Esophagus squamous epithelium (tissue), 4 donors: Measurements from ENCODE around the gene ZNF432.
"Not testable (repeated sequence)": the region's sequence is repeated elsewhere in the genome, so short reads cannot be mapped to it uniquely, and the experiment has no call there.

Source experiments
- POLR2A ChIP-seq, 4 donors: fragments of 450-650 bp; IDR thresholded peaks; one replicate each; pipeline ENCODE4 v1.6.1; 2017; ENCODE audit warnings: antibody characterized with exemption in 4 of 4, mild to moderate bottlenecking in 4 of 4, moderate library complexity in 3 of 4
- TF ChIP-seq, protein P1 (sequence below), 6 experiments: fragments of 450-650 bp in 4 of 6; fragments of 200-600 bp in 2 of 6; sonication (generic) in 2 of 6; IDR thresholded peaks; one replicate each; pipeline ENCODE4 v1.5.1; 2016 to 2019; ENCODE audit warnings: antibody characterized with exemption in 6 of 6, mild to moderate bottlenecking in 4 of 6, moderate library complexity in 4 of 6

DNA sequence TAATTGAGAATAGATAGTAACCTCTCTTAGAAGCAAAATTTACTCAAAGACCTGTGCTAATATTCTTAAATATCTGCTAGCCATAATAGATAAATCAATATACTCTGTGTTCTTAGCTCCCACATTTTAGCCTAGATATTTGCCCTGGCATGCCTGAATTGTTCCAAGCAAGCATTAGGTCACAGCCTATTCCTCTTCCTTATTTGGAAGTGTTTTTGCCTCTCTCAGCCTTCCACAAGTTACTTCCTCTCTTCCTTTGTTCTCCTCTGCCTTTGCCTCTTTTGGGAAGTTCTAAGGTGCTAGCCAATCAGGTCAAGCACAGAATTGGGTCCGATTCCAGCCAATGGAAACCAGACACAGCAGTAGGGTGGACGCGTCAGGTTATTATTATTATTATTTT is 47.8 kb upstream of the ZNF432 start:
- not testable (repeated sequence) for TF ChIP-seq POLR2A (IDR thresholded peaks at IDR 0.05)
- TF ChIP-seq, protein P1, sequence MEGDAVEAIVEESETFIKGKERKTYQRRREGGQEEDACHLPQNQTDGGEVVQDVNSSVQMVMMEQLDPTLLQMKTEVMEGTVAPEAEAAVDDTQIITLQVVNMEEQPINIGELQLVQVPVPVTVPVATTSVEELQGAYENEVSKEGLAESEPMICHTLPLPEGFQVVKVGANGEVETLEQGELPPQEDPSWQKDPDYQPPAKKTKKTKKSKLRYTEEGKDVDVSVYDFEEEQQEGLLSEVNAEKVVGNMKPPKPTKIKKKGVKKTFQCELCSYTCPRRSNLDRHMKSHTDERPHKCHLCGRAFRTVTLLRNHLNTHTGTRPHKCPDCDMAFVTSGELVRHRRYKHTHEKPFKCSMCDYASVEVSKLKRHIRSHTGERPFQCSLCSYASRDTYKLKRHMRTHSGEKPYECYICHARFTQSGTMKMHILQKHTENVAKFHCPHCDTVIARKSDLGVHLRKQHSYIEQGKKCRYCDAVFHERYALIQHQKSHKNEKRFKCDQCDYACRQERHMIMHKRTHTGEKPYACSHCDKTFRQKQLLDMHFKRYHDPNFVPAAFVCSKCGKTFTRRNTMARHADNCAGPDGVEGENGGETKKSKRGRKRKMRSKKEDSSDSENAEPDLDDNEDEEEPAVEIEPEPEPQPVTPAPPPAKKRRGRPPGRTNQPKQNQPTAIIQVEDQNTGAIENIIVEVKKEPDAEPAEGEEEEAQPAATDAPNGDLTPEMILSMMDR (IDR thresholded peaks at IDR 0.05) = not testable (repeated sequence)
